H1 (cell line): ENCODE results near the gene HOXA13. TPM values are rescaled to one million over a fixed set of nuclear protein-coding genes. Genes with fewer than 3 reads are reported as not detected.

Experiments used
- CTCF ChIA-PET: fragments of 300-600 bp; sonication (Branson Sonifier 250); formaldehyde crosslinking; loops from one replicate; lab custom pipeline; 2021; ENCODE audit not compliant: partially characterized antibody; lab: Charles Lee
- POLR2A ChIA-PET: fragments of 300-600 bp; sonication (Branson Sonifier 250); formaldehyde crosslinking; loops from one replicate; lab custom pipeline; 2021; ENCODE audit warnings: inconsistent platforms; ENCODE audit not compliant: partially characterized antibody; lab: Charles Lee
- DNase-seq, 2 experiments: peaks; one replicate each; pipeline versions ENCODE4 v3.0.0 to v3.0.0-alpha.2; 2010 to 2022; ENCODE audit warnings: low spot score in 2 of 2, low read depth in 1 of 2, mixed read lengths in 1 of 2
- FAIRE-seq: peaks from 2 replicates; lab custom pipeline; 2011; peaks lifted over from hg19 to GRCh38; lab: Jason Lieb, UNC
- H2AFZ ChIP-seq: 2 replicates; pipeline ENCODE4 v1.8.1; 2012; ENCODE audit warnings: low read length, inconsistent platforms
- H2AK5ac ChIP-seq: 2 replicates; pipeline ENCODE4 v1.6.1; 2013; ENCODE audit warnings: low read depth, low read length
- H2BK120ac ChIP-seq: replicated peaks from 2 replicates; pipeline ENCODE3; 2013; ENCODE audit warnings: low read depth, low read length, inconsistent platforms
- H2BK12ac ChIP-seq: 2 replicates; pipeline ENCODE4 v1.6.1; 2013; ENCODE audit warnings: low read depth, low read length
- H2BK15ac ChIP-seq: 2 replicates; pipeline ENCODE4 v1.6.1; 2013; ENCODE audit warnings: low read length
- H2BK20ac ChIP-seq: 2 replicates; pipeline ENCODE4 v1.6.1; 2013; ENCODE audit warnings: low read length
- H2BK5ac ChIP-seq: 2 replicates; pipeline ENCODE4 v1.6.1; 2013; ENCODE audit warnings: low read depth, low read length
- H3K14ac ChIP-seq: 2 replicates; pipeline ENCODE4 v1.6.1; 2013; ENCODE audit warnings: inconsistent platforms; ENCODE audit not compliant: insufficient read length
- H3K18ac ChIP-seq: 2 replicates; pipeline ENCODE4 v1.6.1; 2013; ENCODE audit warnings: low read length; ENCODE audit errors: extremely low read depth
- H3K23ac ChIP-seq: 2 replicates; pipeline ENCODE4 v1.6.1; 2013; ENCODE audit warnings: inconsistent platforms; ENCODE audit not compliant: insufficient read length
- H3K23me2 ChIP-seq: 2 replicates; pipeline ENCODE4 v1.6.1; 2013; ENCODE audit warnings: low read depth, low read length
- H3K27ac ChIP-seq: 2 replicates; pipeline ENCODE4 v1.6.1; 2011; ENCODE audit warnings: low read depth, low read length, inconsistent platforms
- H3K27me3 ChIP-seq, 4 experiments: replicated peaks in 1 of 4; 1 replicate in 1 of 4; 2 replicates in 3 of 4; pipeline versions ENCODE4 v1.6.1 to v1.8.1; 2011 to 2013; ENCODE audit warnings: low read length in 3 of 4, mild to moderate bottlenecking in 3 of 4, inconsistent platforms in 2 of 4, mixed read lengths in 2 of 4, moderate library complexity in 1 of 4; ENCODE audit not compliant: control insufficient read depth in 3 of 4, insufficient read depth in 3 of 4; ENCODE audit errors: extremely low read depth in 1 of 4
- H3K36me3 ChIP-seq, 4 experiments: 2 replicates each; pipeline versions ENCODE4 v1.6.1 to v1.8.1; 2011 to 2013; ENCODE audit warnings: mild to moderate bottlenecking in 4 of 4, low read length in 3 of 4, moderate library complexity in 2 of 4, control low read depth in 1 of 4, inconsistent platforms in 1 of 4; ENCODE audit not compliant: insufficient read depth in 4 of 4, control insufficient read depth in 2 of 4
- H3K4ac ChIP-seq: replicated peaks from 2 replicates; pipeline ENCODE3; 2013; ENCODE audit warnings: low read length, low read depth, mixed read lengths, inconsistent platforms; ENCODE audit not compliant: insufficient read length
- H3K4me1 ChIP-seq, 4 experiments: replicated peaks in 1 of 4; 1 replicate in 1 of 4; 2 replicates in 3 of 4; pipeline versions ENCODE4 v1.6.1 to v1.8.1; 2011 to 2013; ENCODE audit warnings: low read length in 3 of 4, inconsistent platforms in 2 of 4, mixed read lengths in 1 of 4; ENCODE audit not compliant: insufficient read depth in 4 of 4, control insufficient read depth in 3 of 4
- H3K4me2 ChIP-seq, 2 experiments: 2 replicates each; pipeline versions ENCODE4 v1.6.1 to v1.8.1; 2011 to 2013; ENCODE audit warnings: low read depth in 2 of 2, low read length in 2 of 2, control low read depth in 1 of 2, inconsistent platforms in 1 of 2, mild to moderate bottlenecking in 1 of 2; ENCODE audit not compliant: insufficient read depth in 1 of 2
- H3K4me3 ChIP-seq, 4 experiments: fragments of 200-600, 300-600 bp in 1 of 4; sonication (generic), shearing (Covaris generic), sonication (Bioruptor Twin) in 1 of 4; 2 replicates each; pipeline versions ENCODE4 v1.5.1 to v1.8.1; 2011 to 2016; ENCODE audit warnings: low read length in 4 of 4, low read depth in 3 of 4, control low read depth in 2 of 4, inconsistent platforms in 2 of 4, mild to moderate bottlenecking in 2 of 4, mixed read lengths in 1 of 4, moderate library complexity in 1 of 4; ENCODE audit not compliant: insufficient read depth in 2 of 4; ENCODE audit errors: extremely low read depth in 1 of 4
- H3K56ac ChIP-seq: replicated peaks from 2 replicates; pipeline ENCODE3; 2013; ENCODE audit warnings: low read depth, mild to moderate bottlenecking, mixed read lengths, low read length, inconsistent platforms; ENCODE audit not compliant: insufficient read length
- H3K79me1 ChIP-seq: 2 replicates; pipeline ENCODE4 v1.6.1; 2013; ENCODE audit warnings: low read depth, low read length, control low read depth
- H3K79me2 ChIP-seq, 2 experiments: 2 replicates each; pipeline versions ENCODE4 v1.6.1 to v1.8.1; 2012 to 2013; ENCODE audit warnings: low read length in 2 of 2, mild to moderate bottlenecking in 2 of 2, inconsistent platforms in 1 of 2; ENCODE audit not compliant: insufficient read depth in 2 of 2, control insufficient read depth in 1 of 2
- H3K9ac ChIP-seq, 4 experiments: replicated peaks in 1 of 4; 1 replicate in 1 of 4; 2 replicates in 3 of 4; pipeline versions ENCODE4 v1.6.1 to v1.8.1; 2011 to 2013; ENCODE audit warnings: low read depth in 3 of 4, low read length in 3 of 4, control low read depth in 2 of 4, mild to moderate bottlenecking in 2 of 4, moderate library complexity in 2 of 4, inconsistent platforms in 1 of 4; ENCODE audit errors: extremely low read depth in 1 of 4
- H3K9me3 ChIP-seq, 2 experiments: 2 replicates each; pipeline versions ENCODE4 v1.6.1 to v1.8.1; 2012 to 2013; ENCODE audit warnings: mild to moderate bottlenecking in 2 of 2, moderate library complexity in 2 of 2, control low read depth in 1 of 2, inconsistent platforms in 1 of 2, low read depth in 1 of 2, low read length in 1 of 2, mixed read lengths in 1 of 2; ENCODE audit not compliant: insufficient read depth in 2 of 2
- H4K20me1 ChIP-seq, 2 experiments: replicated peaks in 1 of 2; 2 replicates each; pipeline versions ENCODE3 to v1.8.1; 2011 to 2013; ENCODE audit warnings: inconsistent platforms in 2 of 2, low read length in 2 of 2, mild to moderate bottlenecking in 1 of 2; ENCODE audit not compliant: insufficient read depth in 2 of 2, control insufficient read depth in 1 of 2
- H4K5ac ChIP-seq: 2 replicates; pipeline ENCODE4 v1.6.1; 2013; ENCODE audit warnings: low read length, low read depth, mixed read lengths, inconsistent platforms; ENCODE audit not compliant: insufficient read length
- H4K8ac ChIP-seq: 2 replicates; pipeline ENCODE4 v1.8.0; 2013; ENCODE audit warnings: mild to moderate bottlenecking, moderate library complexity, low read length, inconsistent platforms; ENCODE audit not compliant: insufficient read depth; ENCODE audit errors: extremely low read depth
- H4K91ac ChIP-seq: replicated peaks from 2 replicates; pipeline ENCODE3; 2013; ENCODE audit warnings: low read length, mixed read lengths, inconsistent platforms; ENCODE audit not compliant: insufficient read length
- ATF3 ChIP-seq: IDR thresholded peaks from 2 replicates; pipeline ENCODE4 v1.6.1; 2011; ENCODE audit warnings: low read depth, mild to moderate bottlenecking, low read length; ENCODE audit not compliant: insufficient read depth
- BACH1 ChIP-seq: IDR thresholded peaks from 2 replicates; pipeline ENCODE4 v1.6.1; 2012; ENCODE audit warnings: low read length, improper control_type of control experiment
- CBX5 ChIP-seq: fragments of 300-800, 300-1000 bp; sonication (generic); IDR thresholded peaks from 2 replicates; pipeline ENCODE4 v1.7.1; 2016; ENCODE audit warnings: antibody characterized with exemption, low read length, low read depth
- EGR1 ChIP-seq: IDR thresholded peaks from 2 replicates; pipeline ENCODE4 v1.6.1; 2011; ENCODE audit warnings: low read depth, low read length, borderline replicate concordance
- EP300 ChIP-seq, 2 experiments: IDR thresholded peaks; 1 replicate in 1 of 2; 2 replicates in 1 of 2; pipeline ENCODE4 v1.6.1; 2011 to 2012; ENCODE audit warnings: low read depth in 2 of 2, low read length in 2 of 2, mild to moderate bottlenecking in 2 of 2, borderline replicate concordance in 1 of 2, inconsistent platforms in 1 of 2, moderate library complexity in 1 of 2
- EZH2 ChIP-seq: fragments of 200-600 bp; sonication (generic); IDR thresholded peaks from 2 replicates; pipeline ENCODE4 v1.7.1; 2012; ENCODE audit warnings: low read depth, mild to moderate bottlenecking, moderate library complexity, low read length, inconsistent platforms; ENCODE audit not compliant: severe bottlenecking
- RAD21 ChIP-seq, 2 experiments: IDR thresholded peaks in 1 of 2; conservative IDR thresholded peaks in 1 of 2; 2 replicates each; pipeline ENCODE4 v1.6.1; 2011; ENCODE audit warnings: low read depth in 2 of 2, low read length in 2 of 2, improper control_type of control experiment in 1 of 2, inconsistent platforms in 1 of 2, mild to moderate bottlenecking in 1 of 2, moderate library complexity in 1 of 2
- SIX5 ChIP-seq: IDR thresholded peaks from 2 replicates; pipeline ENCODE4 v1.6.1; 2011; ENCODE audit warnings: mild to moderate bottlenecking, low read depth, low read length
- SP2 ChIP-seq: IDR thresholded peaks from 2 replicates; pipeline ENCODE4 v1.6.1; 2012; ENCODE audit warnings: mild to moderate bottlenecking, low read length, inconsistent platforms
- TCF12 ChIP-seq: IDR thresholded peaks from 2 replicates; pipeline ENCODE4 v1.6.1; 2011; ENCODE audit warnings: low read depth, mild to moderate bottlenecking, low read length
- WGBS, 2 experiments: shearing (Covaris generic) in 1 of 2; methylation state at CpG; one replicate each; pipeline versions ENCODE4 v1.1.6 to v1.1.7; 2013 to 2015; ENCODE audit warnings: low lambda C conversion rate in 2 of 2, mixed read lengths in 2 of 2, inconsistent platforms in 1 of 2, low coverage in 1 of 2, missing lambda C conversion rate in 1 of 2; ENCODE audit not compliant: insufficient replicate concordance in 2 of 2, insufficient coverage in 1 of 2, insufficient read length in 1 of 2; ENCODE audit errors: extremely low coverage in 1 of 2, missing lambda C conversion rate in 1 of 2; 5-methylcytosine and 5-hydroxymethylcytosine counted together
- polyA plus RNA-seq, 7 experiments: library from polyadenylated mRNA; depleted of rRNA in 3 of 7; stranded (reverse) in 5 of 7; unstranded in 2 of 7; fragments of >200 nt in 5 of 7; fragments of 200-250 nt in 2 of 7; gene quantifications; 1 replicate in 5 of 7; 2 replicates in 1 of 7; 4 replicates in 1 of 7; pipeline versions ENCODE4 v1.2.1 to v1.2.3, GENCODE V29; 2011 to 2013; ENCODE audit warnings: missing spikeins in 2 of 7, mixed read lengths in 2 of 7
- total RNA-seq: library from RNA; stranded (reverse); fragmentation: NEBNext Ultra II Directional; extraction: Animal tissue kit (Norgen Biotek cat#: 25700); gene quantifications from 2 replicates; pipeline ENCODE4 v1.2.1, GENCODE V29; 2021

The HOXA13 gene
- total and polyA plus RNA-seq, 2 of the 8 experiments (the other 6 are each of a cell fraction or from before 2014, with no cell fraction given), result not detected

- H2BK120ac ChIP-seq, result no peak within 1 kb of the TSS
- peaks cover 99 to 100% (median 100%) of the 10 kb centered on the region in 4 experiments for H3K27me3 ChIP-seq
- no peak within 1 kb of the TSS for H4K5ac ChIP-seq
- peak within 1 kb of the TSS; percentile 53 to 61 for H3K4me2 ChIP-seq
- DNase-seq (peak in 1 of 2 experiments; percentile 72), FAIRE-seq (no peak)
- CTCF ChIA-PET, result interaction anchor here (0.6 to 7.9 kb wide), 9 partner anchors 17 to 1507 kb away, joined by 3 to 57 read pairs (median 5); no protein-coding TSS in a partner anchor
- H3K23ac ChIP-seq, result no peak within 1 kb of the TSS
- H3K9me3 ChIP-seq, result no peaks in the 10 kb centered on the region
- peaks cover 36 to 56% of the 10 kb centered on the region in 2 experiments for H4K20me1 ChIP-seq
- no peak within 1 kb of the TSS for H3K56ac ChIP-seq
- H3K18ac ChIP-seq, result peak within 1 kb of the TSS; percentile 38
- H3K4me3 ChIP-seq, result peak within 1 kb of the TSS in 1 of 4 experiments; percentile 43; a peak in 2 of 8 replicates
- WGBS, 2 experiments, result 2% methylated on average over 43 of the region's 62 CpGs; no CpG with 5 or more reads in 1 of the 2 experiments
- peak within 1 kb of the TSS; percentile 61; the same call in 1 of the 2 replicates for H2BK15ac ChIP-seq
- peak within 1 kb of the TSS; percentile 68; the same call in 1 of the 2 replicates for H2BK12ac ChIP-seq
- no peak within 1 kb of the TSS for H4K91ac ChIP-seq
- H3K14ac ChIP-seq, result no peak within 1 kb of the TSS
- POLR2A ChIA-PET, result no interaction called here
- H3K4me1 ChIP-seq, result peaks cover 7 to 50% (median 23%) of the 10 kb centered on the region in 4 experiments
- H3K27ac ChIP-seq, result no peak within 1 kb of the TSS
- H3K4ac ChIP-seq, result peak within 1 kb of the TSS; percentile 41
- no peak within 1 kb of the TSS for H2BK5ac ChIP-seq
- H2AFZ ChIP-seq, result no peak within 1 kb of the TSS
- H3K79me1 ChIP-seq, result no peaks in the 10 kb centered on the region
- no peak within 1 kb of the TSS for H3K9ac ChIP-seq
- H3K23me2 ChIP-seq, result peaks cover 3% of the 10 kb centered on the region; the same call in 1 of the 2 replicates
- peak within 1 kb of the TSS; percentile 1; the same call in 1 of the 2 replicates for H4K8ac ChIP-seq
- no peaks in the 10 kb centered on the region for H3K79me2 ChIP-seq
- H2AK5ac ChIP-seq, result no peak within 1 kb of the TSS
- H3K36me3 ChIP-seq, result peaks cover 0 to 8% (median 0%) of the 10 kb centered on the region in 4 experiments; a peak in 1 of 8 replicates
- H2BK20ac ChIP-seq, result 0 out of 2 replicates have a peak within 1 kb of the TSS, but pooled peaks have one; percentile 80
- TF ChIP-seq TCF12, result no peak
- no peak for TF ChIP-seq SIX5
- no peak for TF ChIP-seq CBX5
- TF ChIP-seq EZH2, result peak; percentile 95
- no peak for TF ChIP-seq SP2
- TF ChIP-seq BACH1, result no peak
- no peak for TF ChIP-seq EP300 (IDR thresholded peaks at IDR 0.05; ENCODE audit: borderline replicate concordance in 1 of 2, low read depth in 2 of 2, low read length in 2 of 2)
- no peak for TF ChIP-seq EGR1
- no peak for TF ChIP-seq RAD21 (IDR thresholded peaks at IDR 0.05 in 1 of 2, conservative IDR thresholded peaks at IDR 0.05 in 1 of 2; ENCODE audit: low read depth in 2 of 2, low read length in 2 of 2)
- TF ChIP-seq ATF3, result no peak
Measured at GRCh38 chr7:27242555-27243339, 42.9 kb upstream of the HOXA13 start, which contains the start of gene EVX1. TSS of gene EVX1 (plus strand) at chr7:27242802. CDS start at chr7:27243031, 229 bp downstream.
